Suppressor macrophage treated with lipopolysaccharide for 4 hours (primary cell): ENCODE measurements around the gene C18orf32.
"Not testable (repeated sequence)": the region's sequence is repeated elsewhere in the genome, so short reads cannot be mapped to it uniquely, and the experiment has no call there.

Experiments used
- DNase-seq: peaks from one replicate; pipeline ENCODE4 v3.0.0-alpha.2; 2020

Gene C18orf32

DNA sequence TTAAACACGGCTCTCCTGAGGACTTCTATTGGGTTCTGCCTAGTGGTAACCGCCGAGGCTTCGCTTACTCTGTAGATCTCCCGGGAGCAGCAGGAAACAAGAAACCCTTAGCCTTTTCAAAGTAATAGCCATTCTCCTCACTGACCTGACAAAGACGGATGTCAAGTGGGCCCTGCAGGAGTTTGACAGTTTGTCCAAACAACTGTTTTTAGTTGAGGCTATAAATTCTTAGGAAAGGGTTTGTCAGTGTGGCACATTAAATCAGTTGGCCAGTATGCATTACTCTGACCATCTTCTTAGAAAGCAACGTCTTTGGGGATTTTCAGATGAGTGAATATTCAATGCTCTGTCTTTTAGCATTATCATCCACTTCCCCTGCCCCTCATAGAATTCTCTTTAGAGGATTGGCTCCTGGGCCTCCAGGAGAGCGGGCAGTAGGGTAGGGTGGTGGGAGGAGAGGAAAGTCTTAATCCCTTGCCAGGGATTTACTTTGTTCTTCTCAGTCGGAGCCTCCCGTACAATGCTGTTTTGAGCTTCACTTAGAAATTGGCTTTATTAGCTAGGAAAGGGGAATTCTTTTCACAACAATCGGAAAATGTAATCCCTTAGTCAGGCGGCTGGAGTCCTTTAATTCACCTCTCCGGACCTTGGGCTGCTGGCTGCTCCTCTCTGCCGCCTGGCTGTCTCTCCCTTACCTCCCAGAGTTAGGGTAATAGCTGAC, 13.3 kb upstream of the C18orf32 start:
- no peak for DNase-seq

GRCh38 chr18:49499046-49499637, 12.1 kb upstream of the C18orf32 start:
- no peak for DNase-seq

- no peak for DNase-seq
Observed at GRCh38 chr18:49495480-49495879, 8.4 kb upstream of the C18orf32 start.

- DNase-seq = no peak
Observed at GRCh38 chr18:49495076-49495475, 8.0 kb upstream of the C18orf32 start.

- no peak for DNase-seq
Observed at GRCh38 chr18:49494660-49495059, 7.6 kb upstream of the C18orf32 start.

DNA sequence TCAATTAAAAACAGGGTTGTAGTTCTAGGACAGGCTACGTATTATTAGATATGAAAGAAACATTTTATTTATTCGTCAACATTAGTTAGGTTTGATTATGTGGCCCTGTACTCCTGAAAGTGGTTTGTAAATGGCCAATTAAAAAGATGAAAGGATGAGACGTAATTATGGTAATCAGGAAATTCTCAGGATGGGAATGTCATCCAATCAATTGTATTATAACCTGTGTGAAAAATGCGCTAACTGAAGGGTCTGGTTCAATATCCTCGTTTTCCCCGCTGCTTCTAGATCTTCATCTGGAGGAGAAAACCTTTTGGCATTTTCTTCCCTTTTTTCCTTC, 5.6 kb upstream of the C18orf32 start:
- DNase-seq = no peak

DNA sequence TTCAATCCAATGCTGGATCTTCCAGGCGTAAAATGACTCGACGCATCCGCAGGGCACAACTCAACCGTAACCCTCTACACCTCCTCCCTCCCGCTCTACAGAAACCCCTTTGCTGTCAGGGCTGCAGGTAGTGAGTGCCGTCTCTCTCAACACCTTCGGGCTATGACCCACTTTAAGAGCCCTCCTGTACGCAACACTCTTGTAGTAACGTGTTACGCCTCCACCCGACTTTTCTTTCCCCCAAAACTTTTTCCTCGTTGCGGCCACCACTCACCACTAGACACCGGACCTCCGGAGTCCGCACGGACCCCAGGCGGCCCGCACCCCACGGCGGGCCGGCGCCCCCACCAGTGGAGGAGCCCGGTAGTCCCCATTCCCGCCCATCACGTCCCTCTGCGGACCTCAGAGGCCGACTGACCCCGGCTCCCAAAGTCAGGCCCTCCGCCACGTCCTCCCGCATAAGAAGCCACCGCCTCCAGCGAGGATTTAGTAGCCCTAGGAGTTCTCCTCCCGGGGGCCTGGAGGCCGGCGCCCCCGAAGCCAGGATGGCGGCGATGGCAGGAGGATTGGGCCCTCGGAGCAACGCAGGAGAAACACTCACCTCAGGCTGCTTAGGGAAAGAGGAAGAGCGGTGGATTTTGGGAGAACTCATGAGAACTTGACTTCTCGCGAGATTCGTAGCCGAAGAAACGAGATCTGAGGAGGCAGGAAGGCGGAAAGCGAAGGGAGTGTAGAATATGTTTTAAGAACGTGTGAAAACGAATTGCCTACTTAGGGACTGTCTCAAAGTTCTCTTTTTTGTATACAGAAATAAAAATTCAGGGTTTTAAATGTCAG, 5.0 kb upstream of the C18orf32 start, which contains the start of gene RPL17:
Gene RPL17 (minus strand): TSS at position 609 of the 837 bp plus-strand sequence.
- peak; percentile 99 for DNase-seq

GRCh38 chr18:49491534-49491856, 4.5 kb upstream of the C18orf32 start:
- DNase-seq = no peak

GRCh38 chr18:49490246-49490762, 3.3 kb upstream of the C18orf32 start:
- no peak for DNase-seq

DNA sequence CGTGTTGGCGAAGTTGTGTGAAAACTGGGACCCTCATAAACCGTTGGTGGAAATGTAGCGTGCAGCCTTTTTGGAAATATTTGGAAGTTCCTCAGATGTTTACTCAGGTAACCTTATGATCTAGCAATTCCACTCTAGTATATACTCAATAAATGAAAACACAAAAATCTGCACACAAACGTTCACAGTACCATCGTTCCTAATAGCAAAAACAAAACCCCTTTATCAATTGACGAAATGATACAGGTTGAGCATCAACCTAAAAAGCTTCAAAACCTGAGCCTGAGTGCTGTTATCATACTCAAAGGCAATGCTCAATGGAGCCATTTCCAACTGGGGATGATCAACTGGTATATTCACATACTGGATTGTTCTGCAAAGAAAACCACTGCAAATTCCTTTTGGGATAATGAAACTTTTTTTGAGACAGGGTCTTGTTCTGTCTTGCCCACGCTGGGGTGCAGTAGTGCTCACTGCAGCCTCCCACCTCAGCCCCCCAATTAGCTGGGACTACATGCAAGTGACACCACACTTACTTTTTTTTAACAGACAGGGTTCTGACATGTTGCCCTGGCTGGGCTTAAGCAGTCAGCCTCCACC, 777 bp upstream of the C18orf32 start:
- DNase-seq = no peak

DNA sequence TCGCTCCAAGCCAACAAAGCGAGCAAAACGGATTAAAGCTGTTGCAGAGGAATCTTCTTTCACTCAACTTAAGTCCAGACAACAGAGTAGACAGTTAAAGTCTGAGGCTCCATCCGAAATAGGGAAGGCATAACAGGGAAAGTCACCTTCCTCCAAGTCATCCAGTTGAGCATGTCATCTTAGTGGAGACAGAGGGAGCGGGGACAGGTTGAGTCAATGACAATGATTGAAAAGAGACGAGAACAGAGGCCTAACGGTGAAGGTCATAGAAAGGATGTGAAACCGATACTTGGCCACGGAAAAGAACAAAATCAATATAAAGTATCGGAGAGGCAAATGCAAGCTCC, 455 bp downstream of the C18orf32 start:
- peak; percentile 54 for DNase-seq

- DNase-seq = peak; percentile 26
Observed at GRCh38 chr18:49486134-49486533, 900 bp downstream of the C18orf32 start.

DNA sequence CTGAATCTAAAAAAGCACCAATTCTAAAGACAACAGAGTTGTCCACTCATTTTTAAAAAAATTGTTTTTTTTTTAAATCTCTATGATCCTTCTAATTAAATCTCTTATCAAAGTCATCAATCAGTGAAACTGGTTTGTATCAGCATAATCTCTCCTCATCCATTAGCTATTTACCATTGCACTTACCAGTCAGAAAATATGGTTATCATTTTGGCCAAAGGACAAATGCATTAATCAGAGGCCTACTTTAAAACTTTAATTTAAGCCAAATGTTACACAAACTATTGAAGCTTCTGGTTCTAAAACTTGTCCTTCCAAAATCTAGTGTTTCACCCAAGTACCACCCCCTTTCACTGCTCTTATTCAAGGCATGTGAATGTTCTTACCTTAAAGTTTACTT, 3.8 kb downstream of the C18orf32 start:
- DNase-seq = no peak

DNA sequence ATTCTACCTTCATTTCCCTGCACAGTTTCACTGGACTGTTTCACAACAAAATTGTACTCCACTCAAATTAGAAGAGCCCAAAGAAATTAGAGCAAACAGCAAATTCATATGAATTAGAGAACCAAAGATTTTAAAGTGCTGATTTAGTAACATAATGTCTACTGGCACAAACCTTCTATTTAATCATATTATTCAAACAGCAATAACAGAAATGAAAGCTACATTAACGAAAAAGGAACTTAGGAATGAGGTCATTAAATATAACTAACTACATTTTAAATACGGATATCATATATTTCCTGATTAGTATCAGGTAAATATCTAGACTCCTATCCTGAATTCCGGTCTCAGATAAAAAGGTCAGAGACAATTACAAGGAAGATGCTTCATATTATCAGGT, 5.1 kb downstream of the C18orf32 start:
- DNase-seq = peak; percentile 37

DNA sequence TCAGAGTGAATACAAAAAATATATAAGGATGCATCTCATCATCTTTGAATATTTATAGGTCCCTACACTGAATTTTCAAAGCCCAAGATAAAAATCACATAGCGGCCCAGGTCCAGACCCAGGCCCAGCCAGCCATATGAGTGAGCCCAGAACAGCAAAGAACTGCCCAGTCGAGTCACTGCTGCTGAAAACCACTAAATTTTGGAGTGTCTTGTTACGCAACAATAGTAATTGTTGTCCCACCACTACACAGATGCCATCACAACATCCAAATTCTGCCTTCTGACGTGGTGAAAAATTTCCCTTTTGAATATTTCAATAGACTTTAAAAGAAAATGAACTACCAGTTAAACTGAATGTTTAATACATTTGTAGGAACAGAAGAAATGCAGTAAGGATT, 5.7 kb downstream of the C18orf32 start:
- no peak for DNase-seq

- no peak for DNase-seq
Observed at GRCh38 chr18:49479381-49480137, 7.5 kb downstream of the C18orf32 start.

- DNase-seq = peak; percentile 81
Observed at GRCh38 chr18:49476664-49477411, 10.2 kb downstream of the C18orf32 start.

- not testable (repeated sequence) for DNase-seq
Observed at GRCh38 chr18:49474935-49475334, 12.1 kb downstream of the C18orf32 start.

- no peak for DNase-seq
Observed at GRCh38 chr18:49473721-49474120, 13.3 kb downstream of the C18orf32 start.

DNA sequence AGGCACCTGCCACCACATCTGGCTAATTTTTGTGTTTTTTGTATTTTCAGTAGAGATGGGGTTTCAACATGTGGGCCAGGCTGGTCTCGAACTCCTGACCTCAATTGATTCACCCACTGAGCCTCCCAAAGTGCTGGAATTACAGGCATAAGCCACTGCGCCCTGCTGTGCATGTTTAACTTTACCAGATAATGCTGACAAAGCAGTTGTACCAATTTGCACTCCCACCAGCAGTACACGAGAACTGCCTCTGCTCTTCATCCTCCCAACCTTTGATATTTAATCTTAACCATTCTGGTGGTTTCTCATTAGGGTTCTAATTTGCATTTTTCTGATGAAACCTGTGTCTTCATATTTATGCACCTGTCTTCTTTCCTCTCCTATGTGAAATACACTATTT, 14.6 kb downstream of the C18orf32 start:
- DNase-seq = no peak

GRCh38 chr18:49471532-49471931, 15.5 kb downstream of the C18orf32 start:
- DNase-seq = no peak

- DNase-seq = no peak
Observed at GRCh38 chr18:49467599-49467998, 19.4 kb downstream of the C18orf32 start.
